Panc1 (cell line): ENCODE results near the gene UBE2J2. TPM values are rescaled to one million over a fixed set of nuclear protein-coding genes. Genes with fewer than 3 reads are reported as not detected.

Experiments used
- ATAC-seq: fragments of 200-7000 bp; cut with Tn5 transposase; 2 replicates; pipeline ENCODE4 v1.9.1; 2020; ENCODE audit warnings: mild to moderate bottlenecking, moderate library complexity
- BruUV-seq: library from RNA; stranded (reverse); fragments of 400-500 nt; replicated peaks from 2 replicates; lab custom pipeline; 2021; lab: Mats Ljungman, UMichigan
- CTCF ChIA-PET: fragments of 300-600 bp; sonication (Branson Sonifier 250); formaldehyde crosslinking; loops from one replicate; lab custom pipeline; 2022; ENCODE audit warnings: antibody characterized with exemption; lab: Charles Lee
- POLR2A ChIA-PET: fragments of 300-600 bp; sonication (Branson Sonifier 250); formaldehyde crosslinking; loops from one replicate; lab custom pipeline; 2022; ENCODE audit warnings: antibody characterized with exemption; lab: Charles Lee
- DNase-seq: peaks from one replicate; pipeline ENCODE4 v3.0.0-alpha.2; 2010; ENCODE audit warnings: low read depth, low spot score
- H3K27ac ChIP-seq: 2 replicates; pipeline ENCODE4 v1.5.1; 2011; ENCODE audit warnings: mild to moderate bottlenecking, low read length, inconsistent platforms
- H3K27me3 ChIP-seq: fragments of 200-500 bp; sonication (Bioruptor generic); 2 replicates; pipeline ENCODE4 v1.6.0; 2014; ENCODE audit warnings: low read length, inconsistent platforms; ENCODE audit not compliant: control insufficient read depth, insufficient read depth
- H3K36me3 ChIP-seq: fragments of 200-500 bp; sonication (Bioruptor generic); 2 replicates; pipeline ENCODE4 v1.5.1; 2014; ENCODE audit warnings: inconsistent platforms, mild to moderate bottlenecking, low read length, moderate library complexity; ENCODE audit not compliant: control insufficient read depth, insufficient read depth
- H3K4me1 ChIP-seq: 2 replicates; pipeline ENCODE4 v1.5.1; 2011; ENCODE audit warnings: inconsistent platforms, mild to moderate bottlenecking, low read length, moderate library complexity; ENCODE audit not compliant: control insufficient read depth, insufficient read depth
- H3K4me3 ChIP-seq, 2 experiments: 2 replicates each; pipeline ENCODE4 v1.5.1; 2011 to 2012; ENCODE audit warnings: low read depth in 2 of 2, low read length in 2 of 2, mild to moderate bottlenecking in 2 of 2, inconsistent platforms in 1 of 2, moderate library complexity in 1 of 2
- H3K9me3 ChIP-seq: fragments of 200-500 bp; sonication (Bioruptor generic); 2 replicates; pipeline ENCODE4 v1.5.1; 2014; ENCODE audit warnings: low read depth, mild to moderate bottlenecking, inconsistent platforms, low read length, moderate library complexity; ENCODE audit not compliant: control insufficient read depth, insufficient read depth
- POLR2AphosphoS5 ChIP-seq: IDR thresholded peaks from 2 replicates; pipeline ENCODE4 v1.6.1; 2012; ENCODE audit warnings: mild to moderate bottlenecking, low read depth, low read length, moderate library complexity
- SIN3A ChIP-seq: IDR thresholded peaks from 2 replicates; pipeline ENCODE4 v1.6.1; 2012; ENCODE audit warnings: low read depth, mild to moderate bottlenecking, low read length, moderate library complexity, borderline replicate concordance; ENCODE audit not compliant: insufficient read depth
- TCF7L2 ChIP-seq: IDR thresholded peaks from 2 replicates; pipeline ENCODE4 v1.6.1; 2011; ENCODE audit warnings: mild to moderate bottlenecking, low read depth, low read length, inconsistent platforms
- in situ Hi-C: cut with HindIII; loops from 2 replicates; pipeline ENCODE4 v1.10.0; 2016; ENCODE audit warnings: low sequenced_read_pairs, low pct_unique_long_range_greater_than_20kb
- intact Hi-C: fragments of 100-400 bp; cut with micrococcal nuclease; formaldehyde crosslinking; loops from one replicate; pipeline ENCODE4 v1.10.0; 2022; ENCODE audit not compliant: unreplicated experiment
- total RNA-seq: library from RNA; stranded (reverse); gene quantifications from one replicate; pipeline ENCODE4 v1.2.1, GENCODE V29; 2021; ENCODE audit not compliant: unreplicated experiment
- TF ChIP-seq, protein P1 (sequence below): fragments of 450-650 bp; IDR thresholded peaks from 2 replicates; pipeline ENCODE4 v1.5.1; 2017; ENCODE audit warnings: mild to moderate bottlenecking
- TF ChIP-seq, protein P2 (sequence below), 2 experiments: IDR thresholded peaks; 2 replicates each; pipeline ENCODE4 v1.6.1; 2011 to 2012; ENCODE audit warnings: low read depth in 2 of 2, control low read depth in 1 of 2, low read length in 1 of 2, mild to moderate bottlenecking in 1 of 2, moderate library complexity in 1 of 2; ENCODE audit not compliant: insufficient read depth in 1 of 2

The UBE2J2 gene
- total RNA-seq, 1 experiment from 2014 or later: 101 TPM

DNA sequence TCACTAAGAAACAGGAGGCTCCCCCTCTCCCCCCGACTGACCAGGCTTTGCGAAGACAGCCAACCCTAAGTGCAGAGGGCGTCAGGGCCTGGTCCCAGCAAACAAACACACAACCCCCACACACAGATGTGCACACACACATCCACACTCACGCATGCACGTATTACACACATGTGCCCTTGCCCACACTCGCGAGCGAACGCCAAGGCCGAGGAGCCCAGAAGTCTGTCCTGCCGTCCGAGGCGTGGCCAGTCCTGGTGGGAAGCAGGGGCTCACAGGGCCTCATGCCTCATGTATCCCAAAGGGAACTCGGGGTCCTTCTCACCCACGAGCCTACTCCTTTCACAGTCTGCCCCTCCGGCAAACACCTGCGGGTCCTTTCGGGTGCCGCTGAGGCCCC, 43.9 kb downstream of the UBE2J2 start:
- no peak for ATAC-seq
- BruUV-seq: no TSS peak

DNA sequence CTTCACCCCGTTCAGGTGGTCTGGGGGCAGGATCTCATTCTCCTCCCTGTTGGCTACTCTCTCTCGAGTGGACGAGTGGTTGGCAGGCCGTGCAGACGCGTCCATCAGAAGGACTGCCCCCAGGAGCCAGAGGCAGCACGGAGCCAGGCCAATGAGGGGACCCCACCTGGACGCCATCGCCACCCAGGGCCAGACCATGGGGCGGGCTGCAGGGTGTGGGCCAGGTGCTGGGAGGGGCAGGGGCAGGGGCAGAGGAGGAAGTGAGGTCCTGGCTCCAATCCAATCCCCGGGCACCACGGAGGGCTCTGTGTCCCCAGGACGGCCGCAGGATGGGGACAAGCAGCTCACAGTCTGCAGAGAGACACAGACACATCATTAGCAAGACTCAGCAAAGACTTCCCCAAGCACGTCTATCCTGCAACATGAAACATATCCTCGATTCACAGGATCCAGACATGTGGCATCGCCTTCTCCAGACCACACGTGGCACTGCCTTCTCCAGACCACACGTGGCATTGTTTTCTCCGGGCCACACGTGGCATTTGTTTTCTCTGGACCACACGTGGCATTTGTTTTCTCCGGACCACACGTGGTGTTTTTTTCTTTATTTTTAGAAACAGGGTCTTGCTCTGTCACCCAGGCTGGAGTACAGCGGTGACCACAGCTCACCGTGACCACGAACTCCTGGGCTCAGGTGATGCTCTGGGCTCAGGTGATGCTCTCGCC, 44.9 kb downstream of the UBE2J2 start:
- intact Hi-C loops: no loop called here
- ChIA-PET POLR2A (interaction anchor here (0.5 kb wide), 2 partner anchors 51 to 80 kb away, joined by 3 to 4 read pairs; no protein-coding TSS in a partner anchor), CTCF (no interaction called here)
- in situ Hi-C loops: no loop called here
- Histone ChIP-seq H3K27ac (no peak overlapping the region), H3K36me3 (peaks cover 8% of the 10 kb centered on the region; the same call in 1 of the 2 replicates), H3K4me3 (no peak overlapping the region), H3K9me3 (no peaks in the 10 kb centered on the region), H3K27me3 (no peaks in the 10 kb centered on the region), H3K4me1 (peaks cover 11% of the 10 kb centered on the region)
- TF ChIP-seq, protein P1, sequence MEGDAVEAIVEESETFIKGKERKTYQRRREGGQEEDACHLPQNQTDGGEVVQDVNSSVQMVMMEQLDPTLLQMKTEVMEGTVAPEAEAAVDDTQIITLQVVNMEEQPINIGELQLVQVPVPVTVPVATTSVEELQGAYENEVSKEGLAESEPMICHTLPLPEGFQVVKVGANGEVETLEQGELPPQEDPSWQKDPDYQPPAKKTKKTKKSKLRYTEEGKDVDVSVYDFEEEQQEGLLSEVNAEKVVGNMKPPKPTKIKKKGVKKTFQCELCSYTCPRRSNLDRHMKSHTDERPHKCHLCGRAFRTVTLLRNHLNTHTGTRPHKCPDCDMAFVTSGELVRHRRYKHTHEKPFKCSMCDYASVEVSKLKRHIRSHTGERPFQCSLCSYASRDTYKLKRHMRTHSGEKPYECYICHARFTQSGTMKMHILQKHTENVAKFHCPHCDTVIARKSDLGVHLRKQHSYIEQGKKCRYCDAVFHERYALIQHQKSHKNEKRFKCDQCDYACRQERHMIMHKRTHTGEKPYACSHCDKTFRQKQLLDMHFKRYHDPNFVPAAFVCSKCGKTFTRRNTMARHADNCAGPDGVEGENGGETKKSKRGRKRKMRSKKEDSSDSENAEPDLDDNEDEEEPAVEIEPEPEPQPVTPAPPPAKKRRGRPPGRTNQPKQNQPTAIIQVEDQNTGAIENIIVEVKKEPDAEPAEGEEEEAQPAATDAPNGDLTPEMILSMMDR: no peak
- no peak for TF ChIP-seq SIN3A
- TF ChIP-seq, protein P2, sequence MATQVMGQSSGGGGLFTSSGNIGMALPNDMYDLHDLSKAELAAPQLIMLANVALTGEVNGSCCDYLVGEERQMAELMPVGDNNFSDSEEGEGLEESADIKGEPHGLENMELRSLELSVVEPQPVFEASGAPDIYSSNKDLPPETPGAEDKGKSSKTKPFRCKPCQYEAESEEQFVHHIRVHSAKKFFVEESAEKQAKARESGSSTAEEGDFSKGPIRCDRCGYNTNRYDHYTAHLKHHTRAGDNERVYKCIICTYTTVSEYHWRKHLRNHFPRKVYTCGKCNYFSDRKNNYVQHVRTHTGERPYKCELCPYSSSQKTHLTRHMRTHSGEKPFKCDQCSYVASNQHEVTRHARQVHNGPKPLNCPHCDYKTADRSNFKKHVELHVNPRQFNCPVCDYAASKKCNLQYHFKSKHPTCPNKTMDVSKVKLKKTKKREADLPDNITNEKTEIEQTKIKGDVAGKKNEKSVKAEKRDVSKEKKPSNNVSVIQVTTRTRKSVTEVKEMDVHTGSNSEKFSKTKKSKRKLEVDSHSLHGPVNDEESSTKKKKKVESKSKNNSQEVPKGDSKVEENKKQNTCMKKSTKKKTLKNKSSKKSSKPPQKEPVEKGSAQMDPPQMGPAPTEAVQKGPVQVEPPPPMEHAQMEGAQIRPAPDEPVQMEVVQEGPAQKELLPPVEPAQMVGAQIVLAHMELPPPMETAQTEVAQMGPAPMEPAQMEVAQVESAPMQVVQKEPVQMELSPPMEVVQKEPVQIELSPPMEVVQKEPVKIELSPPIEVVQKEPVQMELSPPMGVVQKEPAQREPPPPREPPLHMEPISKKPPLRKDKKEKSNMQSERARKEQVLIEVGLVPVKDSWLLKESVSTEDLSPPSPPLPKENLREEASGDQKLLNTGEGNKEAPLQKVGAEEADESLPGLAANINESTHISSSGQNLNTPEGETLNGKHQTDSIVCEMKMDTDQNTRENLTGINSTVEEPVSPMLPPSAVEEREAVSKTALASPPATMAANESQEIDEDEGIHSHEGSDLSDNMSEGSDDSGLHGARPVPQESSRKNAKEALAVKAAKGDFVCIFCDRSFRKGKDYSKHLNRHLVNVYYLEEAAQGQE (IDR thresholded peaks at IDR 0.05; ENCODE audit: insufficient read depth in 1 of 2, low read depth in 2 of 2, low read length in 1 of 2): no peak
- TF ChIP-seq POLR2AphosphoS5: no peak
- TF ChIP-seq TCF7L2: no peak
- ATAC-seq: no peak
- no TSS peak for BruUV-seq
- DNase-seq: no peak

More for the DNA sequence above, 43.9 kb downstream of the UBE2J2 start:
- H3K27me3 ChIP-seq: no peaks in the 10 kb centered on the region
- ChIA-PET CTCF (no interaction called here), POLR2A (interaction anchor here (0.5 kb wide), 1 partner anchor 52 kb away, joined by 4 read pairs; no protein-coding TSS in a partner anchor)
- peaks cover 18% of the 10 kb centered on the region for H3K4me1 ChIP-seq
- H3K36me3 ChIP-seq: peaks cover 8% of the 10 kb centered on the region; the same call in 1 of the 2 replicates
- no peaks in the 10 kb centered on the region for H3K9me3 ChIP-seq
- DNase-seq: no peak
- no peak overlapping the region; the same call in 1 of the 2 replicates for H3K27ac ChIP-seq
- H3K4me3 ChIP-seq: peak overlapping the region in 1 of 2 experiments; percentile 3; a peak in 1 of 4 replicates
- in situ Hi-C loops (no loop called here), intact Hi-C loops (loop anchor here (5.0 kb wide), 1 partner anchor 107 kb away; no protein-coding TSS in a partner anchor)
- TF ChIP-seq SIN3A (no peak), POLR2AphosphoS5 (no peak), TCF7L2 (no peak)
- TF ChIP-seq, protein P2 (IDR thresholded peaks at IDR 0.05; ENCODE audit: insufficient read depth in 1 of 2, low read depth in 2 of 2, low read length in 1 of 2): no peak
- TF ChIP-seq, protein P1: no peak
